ENCODE results near the gene SLC15A4.

- no peak for TF ChIP-seq POLR2AphosphoS5 (IDR thresholded peaks at IDR 0.05; ENCODE audit: low read depth)
- TF ChIP-seq, protein P1, sequence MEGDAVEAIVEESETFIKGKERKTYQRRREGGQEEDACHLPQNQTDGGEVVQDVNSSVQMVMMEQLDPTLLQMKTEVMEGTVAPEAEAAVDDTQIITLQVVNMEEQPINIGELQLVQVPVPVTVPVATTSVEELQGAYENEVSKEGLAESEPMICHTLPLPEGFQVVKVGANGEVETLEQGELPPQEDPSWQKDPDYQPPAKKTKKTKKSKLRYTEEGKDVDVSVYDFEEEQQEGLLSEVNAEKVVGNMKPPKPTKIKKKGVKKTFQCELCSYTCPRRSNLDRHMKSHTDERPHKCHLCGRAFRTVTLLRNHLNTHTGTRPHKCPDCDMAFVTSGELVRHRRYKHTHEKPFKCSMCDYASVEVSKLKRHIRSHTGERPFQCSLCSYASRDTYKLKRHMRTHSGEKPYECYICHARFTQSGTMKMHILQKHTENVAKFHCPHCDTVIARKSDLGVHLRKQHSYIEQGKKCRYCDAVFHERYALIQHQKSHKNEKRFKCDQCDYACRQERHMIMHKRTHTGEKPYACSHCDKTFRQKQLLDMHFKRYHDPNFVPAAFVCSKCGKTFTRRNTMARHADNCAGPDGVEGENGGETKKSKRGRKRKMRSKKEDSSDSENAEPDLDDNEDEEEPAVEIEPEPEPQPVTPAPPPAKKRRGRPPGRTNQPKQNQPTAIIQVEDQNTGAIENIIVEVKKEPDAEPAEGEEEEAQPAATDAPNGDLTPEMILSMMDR (IDR thresholded peaks at IDR 0.05; ENCODE audit: insufficient read depth, low read length) = no peak
- no peak for TF ChIP-seq GABPA (IDR thresholded peaks at IDR 0.05; ENCODE audit: low read depth)
- TF ChIP-seq REST (IDR thresholded peaks at IDR 0.05; ENCODE audit: insufficient replicate concordance, low read depth) = no peak
- TF ChIP-seq SPI1 (IDR thresholded peaks at IDR 0.05; ENCODE audit: borderline replicate concordance, low read depth) = no peak
These were observed 3.5 kb downstream of the SLC15A4 start for GRCh38 chr12:128820253-128820652.
